CD14-positive monocyte (primary cell): ENCODE measurements around the gene SIGMAR1. TPM values are rescaled to one million over a fixed set of nuclear protein-coding genes. Genes with fewer than 3 reads are reported as not detected.

ENCODE experiments used
- DNase-seq, 3 donors: peaks; one replicate each; pipeline ENCODE4 v3.0.0-alpha.2; 2011 to 2022
- H2AFZ ChIP-seq: 2 replicates; pipeline ENCODE4 v1.6.0; 2012; ENCODE audit warnings: mild to moderate bottlenecking, low read depth, low read length, inconsistent platforms; ENCODE audit not compliant: insufficient read depth, poor library complexity, severe bottlenecking
- H3K27ac ChIP-seq, 2 donors: 1 replicate in 1 of 2; 2 replicates in 1 of 2; pipeline ENCODE4 v1.5.1; 2012 to 2013; ENCODE audit warnings: low read length in 2 of 2, control low read depth in 1 of 2, inconsistent platforms in 1 of 2, low read depth in 1 of 2, mild to moderate bottlenecking in 1 of 2
- H3K27me3 ChIP-seq, 2 donors: one replicate each; pipeline versions ENCODE4 v1.6.0 to v1.6.1; 2011 to 2013; ENCODE audit warnings: low read length in 2 of 2; ENCODE audit not compliant: control insufficient read depth in 2 of 2, insufficient read depth in 2 of 2
- H3K36me3 ChIP-seq, 2 donors: replicated peaks in 1 of 2; 1 replicate in 1 of 2; 2 replicates in 1 of 2; pipeline versions ENCODE4 v1.5.1 to v1.6.1; 2012 to 2013; ENCODE audit warnings: low read length in 2 of 2, control low read depth in 1 of 2, inconsistent platforms in 1 of 2, mild to moderate bottlenecking in 1 of 2; ENCODE audit not compliant: insufficient read depth in 2 of 2, control insufficient read depth in 1 of 2
- H3K4me1 ChIP-seq, 2 donors: 1 replicate in 1 of 2; 2 replicates in 1 of 2; pipeline versions ENCODE4 v1.5.1 to v1.6.1; 2012 to 2013; ENCODE audit warnings: low read length in 2 of 2, control low read depth in 1 of 2, inconsistent platforms in 1 of 2, mild to moderate bottlenecking in 1 of 2, moderate library complexity in 1 of 2; ENCODE audit not compliant: insufficient read depth in 2 of 2, control insufficient read depth in 1 of 2
- H3K4me2 ChIP-seq: replicated peaks from 2 replicates; pipeline ENCODE3; 2012; ENCODE audit warnings: low read length, moderate library complexity, mild to moderate bottlenecking; ENCODE audit not compliant: poor library complexity, severe bottlenecking; ENCODE audit errors: extremely low read depth
- H3K4me3 ChIP-seq, 3 experiments: fragments of 200-600 bp in 1 of 3; sonication (generic) in 1 of 3; replicated peaks in 1 of 3; 1 replicate in 2 of 3; 2 replicates in 1 of 3; pipeline ENCODE4 v1.5.1; 2011 to 2013; ENCODE audit warnings: low read length in 3 of 3, mild to moderate bottlenecking in 3 of 3, control low read depth in 2 of 3, low read depth in 2 of 3, inconsistent platforms in 1 of 3, moderate library complexity in 1 of 3
- H3K79me2 ChIP-seq: 2 replicates; pipeline ENCODE4 v1.6.0; 2012; ENCODE audit warnings: mild to moderate bottlenecking, control low read depth, inconsistent platforms, low read length, moderate library complexity; ENCODE audit not compliant: insufficient read depth
- H3K9ac ChIP-seq: 2 replicates; pipeline ENCODE4 v1.6.0; 2017; ENCODE audit warnings: low read length, mild to moderate bottlenecking; ENCODE audit not compliant: insufficient read depth, poor library complexity, severe bottlenecking
- H3K9me3 ChIP-seq, 2 donors: replicated peaks in 1 of 2; 1 replicate in 1 of 2; 2 replicates in 1 of 2; pipeline versions ENCODE4 v1.5.1 to v1.6.1; 2012 to 2013; ENCODE audit warnings: low read length in 2 of 2, control low read depth in 1 of 2; ENCODE audit not compliant: control insufficient read depth in 1 of 2, insufficient read depth in 1 of 2
- H4K20me1 ChIP-seq: 2 replicates; pipeline ENCODE4 v1.6.0; 2012; ENCODE audit warnings: mild to moderate bottlenecking, low read length, control low read depth, moderate library complexity; ENCODE audit not compliant: insufficient read depth
- H3K27ac Mint-ChIP-seq, 7 donors: one replicate each; pipeline ENCODE4 v1.8.0; 2020; ENCODE audit warnings: mild to moderate bottlenecking in 7 of 7, mixed read lengths in 7 of 7, moderate library complexity in 6 of 7, inconsistent platforms in 2 of 7
- H3K27me3 Mint-ChIP-seq, 3 donors: one replicate each; pipeline ENCODE4 v1.8.0; 2021 to 2022; ENCODE audit warnings: low read depth in 3 of 3, mild to moderate bottlenecking in 3 of 3, mixed read lengths in 3 of 3, moderate library complexity in 3 of 3, inconsistent platforms in 1 of 3
- H3K36me3 Mint-ChIP-seq, 2 donors: one replicate each; pipeline ENCODE4 v1.8.0; 2020; ENCODE audit warnings: mixed read lengths in 2 of 2, inconsistent platforms in 1 of 2, mild to moderate bottlenecking in 1 of 2
- H3K4me1 Mint-ChIP-seq: one replicate; pipeline ENCODE4 v1.8.0; 2020; ENCODE audit warnings: mild to moderate bottlenecking, mixed read lengths
- H3K4me3 Mint-ChIP-seq, 2 donors: one replicate each; pipeline ENCODE4 v1.8.0; 2020; ENCODE audit warnings: mild to moderate bottlenecking in 2 of 2, mixed read lengths in 2 of 2, moderate library complexity in 1 of 2
- H3K9me3 Mint-ChIP-seq, 7 donors: one replicate each; pipeline ENCODE4 v1.8.0; 2020 to 2022; ENCODE audit warnings: mixed read lengths in 7 of 7, mild to moderate bottlenecking in 6 of 7, moderate library complexity in 6 of 7, inconsistent platforms in 2 of 7
- WGBS: methylation state at CpG from one replicate; pipeline ENCODE4 v1.1.5; 2013; ENCODE audit warnings: missing lambda C conversion rate; ENCODE audit not compliant: insufficient coverage; 5-methylcytosine and 5-hydroxymethylcytosine counted together
- intact Hi-C, 2 donors: fragments of 100-400 bp; cut with micrococcal nuclease; formaldehyde crosslinking; loops; one replicate each; pipeline versions ENCODE4 v1.15.0 to v1.15.1; 2023
- polyA plus RNA-seq, 3 donors: library from polyadenylated mRNA; depleted of rRNA in 1 of 3; unstranded in 2 of 3; stranded (reverse) in 1 of 3; fragments of 300-500 nt in 2 of 3; fragments of >200 nt in 1 of 3; fragmentation: Illumina TruSeq in 2 of 3; gene quantifications; 1 replicate in 2 of 3; 2 replicates in 1 of 3; pipeline ENCODE4 v1.2.3, GENCODE V29; 2012 to 2021
- TF ChIP-seq, protein P1 (sequence below): fragments of 200-600 bp; IDR thresholded peaks from one replicate; pipeline ENCODE4 v1.8.0; 2022; ENCODE audit warnings: antibody characterized with exemption, mild to moderate bottlenecking

Gene SIGMAR1
- polyA plus RNA-seq, 3 donors: 26.6 to 59.6 (median 49.5) TPM

DNA sequence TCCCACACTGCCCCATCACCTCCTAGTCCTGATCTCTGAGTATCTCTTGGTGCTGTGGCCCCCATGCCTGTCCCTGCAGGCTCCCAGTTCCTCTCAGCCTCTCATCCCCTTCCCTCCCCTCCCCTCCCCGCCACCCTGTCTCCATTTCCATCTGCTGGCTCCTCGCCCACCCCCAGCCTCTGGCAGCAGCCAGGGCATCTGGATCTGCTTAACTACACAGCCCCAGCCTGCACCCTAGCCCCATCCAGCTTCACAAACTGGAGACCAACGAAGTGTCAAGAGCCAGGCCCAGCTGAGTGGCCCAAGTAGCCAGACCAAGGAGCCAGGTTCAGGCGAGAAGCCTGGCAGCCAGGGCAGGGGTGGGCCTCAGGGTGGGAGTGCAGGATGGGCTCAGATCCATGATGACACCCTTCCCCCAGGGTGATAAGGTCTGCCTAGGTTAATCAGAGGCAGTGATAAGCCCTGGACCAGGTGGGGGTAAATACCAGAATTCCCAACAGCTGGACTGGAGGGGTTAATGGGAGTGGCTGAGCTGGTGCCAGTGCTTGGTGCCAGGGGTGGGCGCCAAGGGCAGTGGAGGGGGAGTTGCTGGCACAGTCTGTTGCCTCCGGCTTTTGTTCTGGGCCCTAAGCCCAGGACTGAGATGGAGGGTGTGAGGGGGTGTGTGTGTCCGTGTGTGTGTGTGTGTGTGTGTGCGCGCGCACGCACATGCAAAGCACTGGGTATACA lies 16.9 kb upstream of the SIGMAR1 start:
- H3K27me3 ChIP-seq: no peaks in the 10 kb centered on the region
- no peaks in the 10 kb centered on the region for H3K9me3 ChIP-seq
- TF ChIP-seq, protein P1, sequence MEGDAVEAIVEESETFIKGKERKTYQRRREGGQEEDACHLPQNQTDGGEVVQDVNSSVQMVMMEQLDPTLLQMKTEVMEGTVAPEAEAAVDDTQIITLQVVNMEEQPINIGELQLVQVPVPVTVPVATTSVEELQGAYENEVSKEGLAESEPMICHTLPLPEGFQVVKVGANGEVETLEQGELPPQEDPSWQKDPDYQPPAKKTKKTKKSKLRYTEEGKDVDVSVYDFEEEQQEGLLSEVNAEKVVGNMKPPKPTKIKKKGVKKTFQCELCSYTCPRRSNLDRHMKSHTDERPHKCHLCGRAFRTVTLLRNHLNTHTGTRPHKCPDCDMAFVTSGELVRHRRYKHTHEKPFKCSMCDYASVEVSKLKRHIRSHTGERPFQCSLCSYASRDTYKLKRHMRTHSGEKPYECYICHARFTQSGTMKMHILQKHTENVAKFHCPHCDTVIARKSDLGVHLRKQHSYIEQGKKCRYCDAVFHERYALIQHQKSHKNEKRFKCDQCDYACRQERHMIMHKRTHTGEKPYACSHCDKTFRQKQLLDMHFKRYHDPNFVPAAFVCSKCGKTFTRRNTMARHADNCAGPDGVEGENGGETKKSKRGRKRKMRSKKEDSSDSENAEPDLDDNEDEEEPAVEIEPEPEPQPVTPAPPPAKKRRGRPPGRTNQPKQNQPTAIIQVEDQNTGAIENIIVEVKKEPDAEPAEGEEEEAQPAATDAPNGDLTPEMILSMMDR: no peak
- no peaks in the 10 kb centered on the region for H3K79me2 ChIP-seq
- no peak for DNase-seq
- WGBS: 78% methylated on average over 6 of the region's 11 CpGs
- no peak overlapping the region for H3K4me3 ChIP-seq
- no peak overlapping the region for H3K4me2 ChIP-seq
- Mint-ChIP-seq H3K27me3 (peaks cover 8 to 14% (median 8%) of the 10 kb centered on the region in 3 donors), H3K4me3 (no peak overlapping the region), H3K27ac (peak overlapping the region in 1 of 7 donors; percentile 33), H3K9me3 (peaks cover 0 to 4% (median 0%) of the 10 kb centered on the region in 7 donors), H3K36me3 (peaks cover 17 to 25% of the 10 kb centered on the region in 2 donors), H3K4me1 (peaks cover 22% of the 10 kb centered on the region)
- H3K4me1 ChIP-seq: peaks cover 5 to 10% of the 10 kb centered on the region in 2 donors
- H3K9ac ChIP-seq: no peak overlapping the region
- intact Hi-C loops: no loop called here
- H3K27ac ChIP-seq: no peak overlapping the region
- H4K20me1 ChIP-seq: no peaks in the 10 kb centered on the region
- peaks cover 6 to 16% of the 10 kb centered on the region in 2 donors for H3K36me3 ChIP-seq
- H2AFZ ChIP-seq: no peak overlapping the region

DNA sequence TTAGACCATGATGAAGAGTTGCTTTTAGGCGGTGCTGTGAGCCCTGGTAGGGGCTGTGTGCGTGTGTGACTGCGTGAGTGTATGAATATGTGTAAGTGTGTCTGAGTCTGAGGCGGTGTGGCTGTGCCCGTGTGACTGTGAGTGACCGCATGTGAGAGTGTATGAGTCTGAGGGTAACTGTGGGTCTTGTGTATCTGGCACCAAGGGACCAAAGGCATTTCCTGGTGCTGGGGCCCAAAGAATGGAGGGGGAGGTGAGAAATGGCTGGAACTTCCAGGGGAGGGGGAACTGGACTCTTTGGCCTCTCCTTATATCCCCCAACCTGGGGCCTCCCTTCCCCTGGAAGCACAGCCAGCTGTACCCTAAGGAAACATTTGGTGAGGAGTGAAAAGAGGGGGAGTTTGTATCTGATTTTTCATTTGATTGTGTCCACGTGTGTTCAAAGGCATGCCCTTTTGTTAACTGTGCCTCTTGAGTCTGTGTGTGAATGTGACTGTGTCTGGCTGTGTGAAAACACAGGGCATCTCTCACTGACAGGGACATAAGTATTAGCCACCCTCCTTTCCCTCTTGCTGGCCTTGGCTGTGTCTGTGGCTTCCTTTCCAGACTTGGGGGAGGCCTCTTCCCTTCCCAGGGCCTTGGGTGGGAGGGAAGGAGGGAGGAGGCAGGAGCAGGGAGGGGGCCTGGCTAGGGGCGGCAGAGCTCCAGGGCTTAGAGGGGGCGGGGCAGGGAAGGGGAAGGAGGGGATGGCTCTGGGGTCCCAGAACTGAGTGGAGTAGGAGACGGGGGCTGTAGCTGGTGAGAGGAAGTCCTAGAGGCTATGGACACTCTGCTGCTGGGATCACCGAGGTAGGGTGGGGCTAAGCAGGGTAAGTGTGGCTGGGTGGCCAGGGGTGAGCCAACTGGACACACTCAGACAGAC lies 15.8 kb upstream of the SIGMAR1 start:
- H3K79me2 ChIP-seq: no peaks in the 10 kb centered on the region
- Mint-ChIP-seq H3K27ac (peak overlapping the region in 2 of 7 donors; percentile 26 to 34), H3K4me1 (peaks cover 25% of the 10 kb centered on the region), H3K27me3 (peaks cover 8 to 14% (median 8%) of the 10 kb centered on the region in 3 donors), H3K9me3 (peaks cover 0 to 4% (median 0%) of the 10 kb centered on the region in 7 donors), H3K36me3 (peaks cover 28 to 36% of the 10 kb centered on the region in 2 donors), H3K4me3 (no peak overlapping the region)
- TF ChIP-seq, protein P1: no peak
- no peaks in the 10 kb centered on the region for H4K20me1 ChIP-seq
- no peaks in the 10 kb centered on the region for H3K9me3 ChIP-seq
- peaks cover 5 to 10% of the 10 kb centered on the region in 2 donors for H3K4me1 ChIP-seq
- no peak for DNase-seq
- intact Hi-C loops: no loop called here
- no peak overlapping the region for H3K9ac ChIP-seq
- H3K4me3 ChIP-seq: no peak overlapping the region
- H3K36me3 ChIP-seq: peaks cover 16 to 26% of the 10 kb centered on the region in 2 donors
- no peak overlapping the region for H2AFZ ChIP-seq
- H3K27ac ChIP-seq: no peak overlapping the region
- WGBS: 79% methylated on average over 8 of the region's 11 CpGs
- H3K4me2 ChIP-seq: no peak overlapping the region
- H3K27me3 ChIP-seq: no peaks in the 10 kb centered on the region
